GM12878 (cell line): ENCODE measurements around the gene SYNGR3. TPM values are rescaled to one million over a fixed set of nuclear protein-coding genes. Genes with fewer than 3 reads are reported as not detected.
"Not testable (repeated sequence)": the region's sequence is repeated elsewhere in the genome, so short reads cannot be mapped to it uniquely, and the experiment has no call there.

Experiments
- ATAC-seq: fragments of 200-7000 bp; cut with Tn5 transposase; 3 replicates; pipeline ENCODE4 v1.9.1; 2020; ENCODE audit warnings: mild to moderate bottlenecking, moderate library complexity
- BruUV-seq: library from RNA; stranded (reverse); fragments of 400-500 nt; replicated peaks from 2 replicates; lab custom pipeline; 2021; lab: Mats Ljungman, UMichigan
- CTCF ChIA-PET: fragments of 300-600 bp; sonication (Branson Sonifier 250); formaldehyde crosslinking; extraction: SDS; loops from one replicate; lab custom pipeline; 2021; ENCODE audit warnings: inconsistent platforms; lab: Yijun Ruan, JAX
- POLR2A ChIA-PET: fragments of 350-600 bp; formaldehyde crosslinking; extraction: SDS; loops from one replicate; lab custom pipeline; 2021; ENCODE audit warnings: inconsistent platforms; lab: Charles Lee
- RAD21 ChIA-PET: fragments of 300-600 bp; sonication (Branson Sonifier 250); formaldehyde crosslinking; loops from one replicate; lab custom pipeline; 2023; ENCODE audit warnings: antibody characterized with exemption; ENCODE audit not compliant: unreplicated experiment; lab: Charles Lee
- SMC1A ChIA-PET: fragments of 300-600 bp; sonication (Branson Sonifier 250); formaldehyde crosslinking; loops from one replicate; lab custom pipeline; 2023; ENCODE audit not compliant: unreplicated experiment, uncharacterized antibody; lab: Charles Lee
- DNase-seq: peaks from one replicate; pipeline ENCODE4 v3.0.0-alpha.2; 2011; ENCODE audit warnings: low read depth, low spot score
- FAIRE-seq: peaks from 3 replicates; lab custom pipeline; 2011; peaks lifted over from hg19 to GRCh38; lab: Jason Lieb, UNC
- H2AFZ ChIP-seq: 2 replicates; pipeline ENCODE4 v1.6.0; 2011; ENCODE audit warnings: low read depth, low read length, control low read depth; ENCODE audit not compliant: control insufficient read depth
- H3K27ac ChIP-seq: 2 replicates; pipeline ENCODE4 v1.5.1; 2011; ENCODE audit warnings: control low read depth; ENCODE audit not compliant: control insufficient read depth, insufficient read depth
- H3K27me3 ChIP-seq, 2 experiments: replicated peaks in 1 of 2; 2 replicates each; pipeline versions ENCODE4 v1.6.0 to v1.6.1; 2011; ENCODE audit warnings: low read length in 1 of 2; ENCODE audit not compliant: control insufficient read depth in 2 of 2, insufficient read depth in 2 of 2
- H3K36me3 ChIP-seq, 2 experiments: 2 replicates each; pipeline ENCODE4 v1.5.1; 2011; ENCODE audit warnings: low read length in 1 of 2; ENCODE audit not compliant: control insufficient read depth in 2 of 2, insufficient read depth in 2 of 2
- H3K4me1 ChIP-seq: 2 replicates; pipeline ENCODE4 v1.6.1; 2011; ENCODE audit warnings: mild to moderate bottlenecking, low read length, moderate library complexity, mixed read lengths; ENCODE audit not compliant: control insufficient read depth, insufficient read depth
- H3K4me2 ChIP-seq: 2 replicates; pipeline ENCODE4 v1.6.0; 2011; ENCODE audit warnings: control low read depth; ENCODE audit not compliant: control insufficient read depth, insufficient read depth
- H3K4me3 ChIP-seq: fragments of 200-600 bp; sonication (generic); 2 replicates; pipeline ENCODE4 v1.5.1; 2016
- H3K79me2 ChIP-seq: 2 replicates; pipeline ENCODE4 v1.6.0; 2011; ENCODE audit warnings: low read length; ENCODE audit not compliant: control insufficient read depth, insufficient read depth
- H3K9ac ChIP-seq: 2 replicates; pipeline ENCODE4 v1.8.0; 2011; ENCODE audit warnings: low read length, control low read depth, mixed read lengths; ENCODE audit not compliant: control insufficient read depth, insufficient read depth
- H3K9me3 ChIP-seq: replicated peaks from 3 replicates; pipeline ENCODE4 v1.5.1; 2011; ENCODE audit warnings: mild to moderate bottlenecking, low read length; ENCODE audit not compliant: control insufficient read depth, insufficient read depth
- H4K20me1 ChIP-seq: 2 replicates; pipeline ENCODE4 v1.6.0; 2011; ENCODE audit not compliant: control insufficient read depth, insufficient read depth
- CBFB ChIP-seq: IDR thresholded peaks from 2 replicates; pipeline ENCODE4 v1.6.1; 2016; ENCODE audit warnings: antibody characterized with exemption, low read depth
- CREB1 ChIP-seq: IDR thresholded peaks from 2 replicates; pipeline ENCODE4 v1.6.1; 2012; ENCODE audit warnings: low read depth, mild to moderate bottlenecking, inconsistent platforms
- ESRRA ChIP-seq: IDR thresholded peaks from 2 replicates; pipeline ENCODE4 v1.6.1; 2012; ENCODE audit warnings: mild to moderate bottlenecking, low read length, improper control_type of control experiment
- ETV6 ChIP-seq, 2 experiments: fragments of 450-650 bp in 1 of 2; IDR thresholded peaks in 1 of 2; conservative IDR thresholded peaks in 1 of 2; 2 replicates each; pipeline ENCODE4 v1.6.1; 2014; ENCODE audit warnings: antibody characterized with exemption in 1 of 2, borderline replicate concordance in 1 of 2, low read depth in 1 of 2, mild to moderate bottlenecking in 1 of 2, moderate library complexity in 1 of 2
- HDAC6 ChIP-seq: fragments of 200-600 bp; sonication (generic); IDR thresholded peaks from one replicate; pipeline ENCODE4 v1.8.0; 2017; ENCODE audit warnings: antibody characterized with exemption; ENCODE audit not compliant: unreplicated experiment
- HDGF ChIP-seq: fragments of 450-650 bp; IDR thresholded peaks from 2 replicates; pipeline ENCODE4 v1.6.1; 2016; ENCODE audit warnings: antibody characterized with exemption
- JUND ChIP-seq: IDR thresholded peaks from 2 replicates; pipeline ENCODE4 v1.6.1; 2012; ENCODE audit warnings: low read depth, mild to moderate bottlenecking, low read length, improper control_type of control experiment, moderate library complexity
- MYC ChIP-seq: IDR thresholded peaks from 2 replicates; pipeline ENCODE4 v1.6.1; 2011; ENCODE audit warnings: mild to moderate bottlenecking, low read length, moderate library complexity, inconsistent platforms; ENCODE audit not compliant: insufficient read depth, insufficient replicate concordance, insufficient read length, severe bottlenecking
- RAD21 ChIP-seq: IDR thresholded peaks from 2 replicates; pipeline ENCODE4 v1.6.1; 2011; ENCODE audit warnings: mild to moderate bottlenecking, low read depth, low read length, moderate library complexity; ENCODE audit not compliant: insufficient read depth
- RELB ChIP-seq: fragments of 450-650 bp; IDR thresholded peaks from 2 replicates; pipeline ENCODE4 v1.6.1; 2017; ENCODE audit warnings: low read depth, mild to moderate bottlenecking, moderate library complexity
- SKIL ChIP-seq: fragments of 450-650 bp; IDR thresholded peaks from 2 replicates; pipeline ENCODE4 v1.6.1; 2017; ENCODE audit warnings: mild to moderate bottlenecking, low read depth, inconsistent platforms; ENCODE audit not compliant: poor library complexity, severe bottlenecking
- SMAD1 ChIP-seq: fragments of 450-650 bp; IDR thresholded peaks from 2 replicates; pipeline ENCODE4 v1.6.1; 2018; ENCODE audit warnings: mild to moderate bottlenecking, low read depth; ENCODE audit not compliant: partially characterized antibody
- TARDBP ChIP-seq: IDR thresholded peaks from 2 replicates; pipeline ENCODE4 v1.6.1; 2016; ENCODE audit warnings: borderline replicate concordance
- ZBED1 ChIP-seq: IDR thresholded peaks from 2 replicates; pipeline ENCODE4 v1.6.1; 2016; ENCODE audit warnings: borderline replicate concordance
- ZBTB40 ChIP-seq: fragments of 450-650 bp; IDR thresholded peaks from 2 replicates; pipeline ENCODE4 v1.6.1; 2016; ENCODE audit warnings: mild to moderate bottlenecking, moderate library complexity, borderline replicate concordance
- WGBS: methylation state at CpG from one replicate; pipeline ENCODE4 v1.1.6; 2016; ENCODE audit warnings: low lambda C conversion rate; ENCODE audit not compliant: insufficient replicate concordance, insufficient coverage; ENCODE audit errors: missing lambda C conversion rate; 5-methylcytosine and 5-hydroxymethylcytosine counted together
- in situ Hi-C: fragments of 300-500 bp; cut with MboI; formaldehyde crosslinking; loops from 9 replicates; pipeline ENCODE4 v1.14.3; 2018; ENCODE audit warnings: mixed read lengths
- intact Hi-C: fragments of 100-400 bp; cut with micrococcal nuclease; formaldehyde crosslinking; loops from one replicate; pipeline ENCODE4 v1.14.2; 2022; ENCODE audit not compliant: unreplicated experiment
- polyA plus RNA-seq, 11 experiments: library from polyadenylated mRNA; depleted of rRNA in 4 of 11; unstranded in 6 of 11; stranded (reverse) in 5 of 11; fragments of >200 nt; fragmentation: Nextera tagmentation in 4 of 11; fragmentation: Illumina TruSeq in 1 of 11; extraction: Ambion mirVana in 4 of 11; extraction: Trizol in 1 of 11; gene quantifications; 1 replicate in 1 of 11; 2 replicates in 10 of 11; pipeline versions ENCODE4 v1.2.1 to v1.2.3, GENCODE V29; 2011 to 2016; ENCODE audit warnings: inconsistent platforms in 2 of 11, missing spikeins in 2 of 11, low read depth in 1 of 11
- total RNA-seq, 4 experiments: library from RNA; depleted of rRNA in 3 of 4; stranded (reverse); fragments of >200 nt in 3 of 4; fragmentation: Illumina TruSeq in 1 of 4; extraction: Trizol in 1 of 4; gene quantifications; 2 replicates each; pipeline versions ENCODE4 v1.2.1 to v1.2.3, GENCODE V29; 2013 to 2021

The SYNGR3 gene
- total and polyA plus RNA-seq, 10 of the 15 experiments (the other 5 are each of a cell fraction or from before 2014, with no cell fraction given), result 1.2 to 18.1 (median 6.6) TPM

- TF ChIP-seq SKIL, result no peak
- no peak for TF ChIP-seq SMAD1
- TF ChIP-seq ZBTB40, result peak; percentile 84
- 0 out of 2 replicates have a peak, but pooled peaks have one; percentile 49 for TF ChIP-seq RELB
- TF ChIP-seq ETV6 (conservative IDR thresholded peaks at IDR 0.05 in 1 of 2, IDR thresholded peaks at IDR 0.05 in 1 of 2; ENCODE audit: borderline replicate concordance in 1 of 2, low read depth in 1 of 2), result no peak
- peak; percentile 67 for TF ChIP-seq CBFB
- TF ChIP-seq CREB1, result peak; percentile 87
- TF ChIP-seq JUND, result no peak
- 0 out of 2 replicates have a peak, but pooled peaks have one; percentile 27 for TF ChIP-seq HDGF
- no peak for TF ChIP-seq HDAC6
- TF ChIP-seq ESRRA, result no peak
- TF ChIP-seq RAD21, result no peak
- TF ChIP-seq ZBED1, result no peak
- 0 out of 2 replicates have a peak, but pooled peaks have one; percentile 43 for TF ChIP-seq TARDBP
- TF ChIP-seq MYC, result peak; percentile 81
Observed at GRCh38 chr16:2009791-2010510, 20.2 kb downstream of the SYNGR3 start, which contains the start of gene ZNF598 (continued).

- ATAC-seq, FAIRE-seq, H2AFZ ChIP-seq, H3K9ac ChIP-seq, RAD21 ChIA-PET, H3K36me3 ChIP-seq, H3K4me2 ChIP-seq, intact Hi-C loops, H3K27ac ChIP-seq, H4K20me1 ChIP-seq, BruUV-seq, H3K27me3 ChIP-seq, H3K4me3 ChIP-seq, DNase-seq, H3K9me3 ChIP-seq, SMC1A ChIA-PET: not testable (repeated sequence)
- ChIA-PET POLR2A (interaction anchor here (0.6 to 0.7 kb wide), 3 partner anchors 17 to 359 kb away, joined by 3 to 6 read pairs (median 4); no protein-coding TSS in a partner anchor), CTCF (interaction anchor here (0.9 to 2.5 kb wide), 3 partner anchors 11 to 142 kb away, joined by 3 to 11 read pairs (median 8); no protein-coding TSS in a partner anchor)
- peaks cover 38% of the 10 kb centered on the region for H3K79me2 ChIP-seq
- in situ Hi-C loops, result loop anchor here (10.0 kb wide), 1 partner anchor 483 kb away; no protein-coding TSS in a partner anchor
- WGBS, result 80% methylated on average over 9 of the region's 9 CpGs
- H3K4me1 ChIP-seq, result peaks cover 14% of the 10 kb centered on the region
Observed at GRCh38 chr16:2011726-2012125, 22.0 kb downstream of the SYNGR3 start.
